PC-9 (cell line): ENCODE data around the gene RCOR3. TPM values are rescaled to one million over a fixed set of nuclear protein-coding genes. Genes with fewer than 3 reads are reported as not detected.
A peak's percentile ranks its signal among the peaks of the same experiment; 100 is the strongest.

Source experiments
- BruUV-seq: library from RNA; stranded (reverse); fragments of 400-500 nt; replicated peaks from 2 replicates; lab custom pipeline; 2021; lab: Mats Ljungman, UMichigan
- CTCF ChIA-PET: fragments of 300-600 bp; sonication (Branson Sonifier 250); formaldehyde crosslinking; loops from one replicate; lab custom pipeline; 2022; ENCODE audit warnings: antibody characterized with exemption; lab: Charles Lee
- POLR2A ChIA-PET: fragments of 300-600 bp; sonication (Branson Sonifier 250); formaldehyde crosslinking; loops from one replicate; lab custom pipeline; 2022; ENCODE audit warnings: antibody characterized with exemption; ENCODE audit not compliant: unreplicated experiment; lab: Charles Lee
- DNase-seq, 2 experiments: peaks; one replicate each; pipeline versions ENCODE4 v3.0.0 to v3.0.0-alpha.2; 2015 to 2022; ENCODE audit warnings: mixed read lengths in 1 of 2
- H2AFZ ChIP-seq: fragments of 200-600 bp; sonication (generic); 2 replicates; pipeline ENCODE4 v1.8.1; 2017; ENCODE audit warnings: antibody characterized with exemption
- H3F3A ChIP-seq: fragments of 200-600 bp; sonication (generic); 2 replicates; pipeline ENCODE4 v1.8.1; 2017; ENCODE audit warnings: antibody characterized with exemption, mild to moderate bottlenecking, low read depth; ENCODE audit not compliant: insufficient read depth
- H3K27ac ChIP-seq: fragments of 200-600 bp; sonication (generic); 2 replicates; pipeline ENCODE4 v1.6.1; 2016; ENCODE audit warnings: mixed run types
- H3K27me3 ChIP-seq: fragments of 200-600 bp; sonication (generic); 2 replicates; pipeline ENCODE4 v1.6.1; 2016; ENCODE audit warnings: low read depth, mixed run types; ENCODE audit not compliant: insufficient read depth
- H3K36me3 ChIP-seq: fragments of 200-600 bp; sonication (generic); 2 replicates; pipeline ENCODE4 v1.6.1; 2016; ENCODE audit warnings: low read depth, mixed run types
- H3K4me1 ChIP-seq: fragments of 200-600 bp; sonication (generic); replicated peaks from 2 replicates; pipeline ENCODE4 v1.6.1; 2016; ENCODE audit warnings: mixed run types; ENCODE audit not compliant: insufficient read depth
- H3K4me2 ChIP-seq: fragments of 200-600 bp; sonication (generic); 2 replicates; pipeline ENCODE4 v1.6.1; 2017; ENCODE audit warnings: mixed run types
- H3K4me3 ChIP-seq: fragments of 200-600 bp; sonication (generic); 2 replicates; pipeline ENCODE4 v1.6.1; 2016; ENCODE audit warnings: mixed run types
- H3K79me2 ChIP-seq: fragments of 200-600 bp; sonication (generic); 2 replicates; pipeline ENCODE4 v1.6.1; 2017; ENCODE audit warnings: low read depth, mixed run types
- H3K9me2 ChIP-seq: fragments of 200-600 bp; sonication (generic); 2 replicates; pipeline ENCODE4 v1.8.1; 2017; ENCODE audit warnings: mild to moderate bottlenecking; ENCODE audit not compliant: insufficient read depth
- H3K9me3 ChIP-seq: fragments of 200-600 bp; sonication (generic); 2 replicates; pipeline ENCODE4 v1.8.1; 2016; ENCODE audit warnings: low read depth; ENCODE audit not compliant: insufficient read depth
- H4K20me1 ChIP-seq: fragments of 200-600 bp; sonication (generic); 2 replicates; pipeline ENCODE4 v1.8.1; 2017; ENCODE audit not compliant: insufficient read depth
- CTCF ChIP-seq: fragments of 200-600 bp; sonication (generic); conservative IDR thresholded peaks from 2 replicates; pipeline ENCODE4 v1.6.1; 2017; ENCODE audit warnings: mixed run types, antibody characterized with exemption, mild to moderate bottlenecking, moderate library complexity
- EZH2 ChIP-seq: fragments of 200-600 bp; sonication (generic); IDR thresholded peaks from 2 replicates; pipeline ENCODE4 v1.8.0; 2017; ENCODE audit warnings: antibody characterized with exemption, low read depth
- intact Hi-C: fragments of 100-400 bp; cut with micrococcal nuclease; formaldehyde crosslinking; loops from one replicate; pipeline ENCODE4 v1.10.0; 2022; ENCODE audit not compliant: unreplicated experiment
- total RNA-seq: library from RNA; stranded (reverse); gene quantifications from 2 replicates; pipeline ENCODE4 v1.2.3, GENCODE V29; 2021

Gene RCOR3
- total RNA-seq, 1 experiment from 2014 or later = 48.7 TPM

GRCh38 chr1:211279340-211279739 lies 20.2 kb downstream of the RCOR3 start:
- ChIA-PET POLR2A (no interaction called here), CTCF (no interaction called here)
- intact Hi-C loops = no loop called here
- no peaks in the 10 kb centered on the region for H3K9me3 ChIP-seq
- peaks cover 4% of the 10 kb centered on the region; the same call in 1 of the 2 replicates for H3F3A ChIP-seq
- H3K27me3 ChIP-seq = no peaks in the 10 kb centered on the region
- no peaks in the 10 kb centered on the region for H4K20me1 ChIP-seq
- H3K36me3 ChIP-seq = peaks cover 41% of the 10 kb centered on the region
- H2AFZ ChIP-seq = no peak overlapping the region
- no peak overlapping the region for H3K4me3 ChIP-seq
- no peak overlapping the region for H3K4me2 ChIP-seq
- BruUV-seq = no TSS peak
- TF ChIP-seq EZH2 (no peak), CTCF (no peak)
- DNase-seq = no peak
- H3K27ac ChIP-seq = no peak overlapping the region
- H3K79me2 ChIP-seq = no peaks in the 10 kb centered on the region
- H3K4me1 ChIP-seq = no peaks in the 10 kb centered on the region
- H3K9me2 ChIP-seq = no peaks in the 10 kb centered on the region; the same call in 1 of the 2 replicates

- BruUV-seq = no TSS peak
- no peaks in the 10 kb centered on the region for H3K9me2 ChIP-seq
- H3K9me3 ChIP-seq = no peaks in the 10 kb centered on the region
- no peak for DNase-seq
- no peaks in the 10 kb centered on the region for H3K27me3 ChIP-seq
- CTCF ChIA-PET = interaction anchor here (0.6 kb wide), 2 partner anchors 230 to 393 kb away, joined by 6 to 13 read pairs; no protein-coding TSS in a partner anchor
- peaks cover 3% of the 10 kb centered on the region; the same call in 1 of the 2 replicates for H3F3A ChIP-seq
- H3K4me3 ChIP-seq = no peak overlapping the region
- H3K27ac ChIP-seq = peak overlapping the region; percentile 29; the same call in 1 of the 2 replicates
- intact Hi-C loops = no loop called here
- no peaks in the 10 kb centered on the region for H3K79me2 ChIP-seq
- no peaks in the 10 kb centered on the region for H4K20me1 ChIP-seq
- TF ChIP-seq CTCF (no peak), EZH2 (no peak)
- no peaks in the 10 kb centered on the region for H3K4me1 ChIP-seq
- H2AFZ ChIP-seq = no peak overlapping the region
- POLR2A ChIA-PET = interaction anchor here (0.7 kb wide), 1 partner anchor 1260 kb away, joined by 4 read pairs; no protein-coding TSS in a partner anchor
- peaks cover 42% of the 10 kb centered on the region for H3K36me3 ChIP-seq
- no peak overlapping the region for H3K4me2 ChIP-seq
Observed at GRCh38 chr1:211280910-211281309, 21.7 kb downstream of the RCOR3 start.

GRCh38 chr1:211281320-211282022 lies 22.3 kb downstream of the RCOR3 start:
- no peaks in the 10 kb centered on the region for H4K20me1 ChIP-seq
- no peak overlapping the region for H3K4me3 ChIP-seq
- no peaks in the 10 kb centered on the region for H3K27me3 ChIP-seq
- H3F3A ChIP-seq = peaks cover 3% of the 10 kb centered on the region; the same call in 1 of the 2 replicates
- H3K36me3 ChIP-seq = peaks cover 37% of the 10 kb centered on the region
- no peak overlapping the region for H3K4me2 ChIP-seq
- H2AFZ ChIP-seq = no peak overlapping the region
- BruUV-seq = no TSS peak
- no peaks in the 10 kb centered on the region for H3K9me3 ChIP-seq
- DNase-seq = no peak
- CTCF ChIA-PET = interaction anchor here (0.7 kb wide), 2 partner anchors 835 to 1687 kb away, joined by 4 to 12 read pairs; no protein-coding TSS in a partner anchor
- H3K4me1 ChIP-seq = no peaks in the 10 kb centered on the region
- no peaks in the 10 kb centered on the region for H3K79me2 ChIP-seq
- POLR2A ChIA-PET = interaction anchor here (0.7 kb wide), 1 partner anchor 1260 kb away, joined by 4 read pairs; no protein-coding TSS in a partner anchor
- peak overlapping the region; percentile 29; the same call in 1 of the 2 replicates for H3K27ac ChIP-seq
- no peak for TF ChIP-seq CTCF
- TF ChIP-seq EZH2 = no peak
- intact Hi-C loops = no loop called here
- no peaks in the 10 kb centered on the region for H3K9me2 ChIP-seq
